ENCODE data around the gene TTC9C.

DNA sequence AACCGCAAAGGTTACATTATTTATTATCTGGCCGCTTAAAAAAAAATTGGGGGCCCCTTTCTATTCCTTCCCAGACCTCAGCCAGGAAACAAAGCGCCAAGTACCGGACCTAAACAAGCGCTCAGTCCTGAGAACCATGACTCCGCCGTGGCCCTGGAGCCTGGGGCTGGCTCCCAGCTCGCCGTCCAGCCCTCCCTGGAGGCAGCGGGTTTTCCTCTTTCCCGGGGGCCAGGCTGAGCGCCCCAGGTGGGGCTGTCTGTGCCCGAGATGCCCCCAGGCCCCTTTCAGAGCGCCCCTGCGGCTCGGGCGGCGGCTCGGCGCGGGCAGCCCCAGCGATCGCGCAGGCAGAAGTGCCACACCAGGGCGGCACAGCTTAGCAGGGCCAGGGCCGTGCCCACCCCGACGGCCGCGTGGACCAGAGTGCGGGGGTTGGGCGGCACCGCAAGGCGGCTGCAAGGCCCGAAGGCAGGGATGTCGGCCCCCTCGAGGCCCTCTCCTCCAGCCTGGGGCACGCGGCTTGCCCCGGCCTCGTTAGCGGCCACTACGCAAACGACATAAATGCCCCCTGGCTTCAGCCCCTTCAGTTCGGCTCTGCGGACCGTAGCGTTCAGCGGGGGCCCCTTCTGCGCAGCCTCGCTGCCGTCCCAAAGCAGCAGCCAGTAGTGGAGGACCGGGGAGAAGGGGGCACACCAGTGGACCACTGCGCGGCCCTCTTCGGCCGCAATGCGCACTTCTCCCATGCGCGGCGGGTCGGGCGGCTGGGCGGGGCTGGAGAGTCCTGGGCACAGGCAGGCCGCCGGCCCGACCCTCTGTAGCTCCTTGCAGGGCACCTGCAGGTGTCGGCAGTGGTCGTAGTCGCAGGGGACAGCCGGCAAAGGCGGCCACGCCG lies 40.5 kb upstream of the TTC9C start:
- TF ChIP-seq EZH2 (IDR thresholded peaks at IDR 0.05; ENCODE audit: low read depth): no peak
- TF ChIP-seq, protein P1, sequence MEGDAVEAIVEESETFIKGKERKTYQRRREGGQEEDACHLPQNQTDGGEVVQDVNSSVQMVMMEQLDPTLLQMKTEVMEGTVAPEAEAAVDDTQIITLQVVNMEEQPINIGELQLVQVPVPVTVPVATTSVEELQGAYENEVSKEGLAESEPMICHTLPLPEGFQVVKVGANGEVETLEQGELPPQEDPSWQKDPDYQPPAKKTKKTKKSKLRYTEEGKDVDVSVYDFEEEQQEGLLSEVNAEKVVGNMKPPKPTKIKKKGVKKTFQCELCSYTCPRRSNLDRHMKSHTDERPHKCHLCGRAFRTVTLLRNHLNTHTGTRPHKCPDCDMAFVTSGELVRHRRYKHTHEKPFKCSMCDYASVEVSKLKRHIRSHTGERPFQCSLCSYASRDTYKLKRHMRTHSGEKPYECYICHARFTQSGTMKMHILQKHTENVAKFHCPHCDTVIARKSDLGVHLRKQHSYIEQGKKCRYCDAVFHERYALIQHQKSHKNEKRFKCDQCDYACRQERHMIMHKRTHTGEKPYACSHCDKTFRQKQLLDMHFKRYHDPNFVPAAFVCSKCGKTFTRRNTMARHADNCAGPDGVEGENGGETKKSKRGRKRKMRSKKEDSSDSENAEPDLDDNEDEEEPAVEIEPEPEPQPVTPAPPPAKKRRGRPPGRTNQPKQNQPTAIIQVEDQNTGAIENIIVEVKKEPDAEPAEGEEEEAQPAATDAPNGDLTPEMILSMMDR (conservative IDR thresholded peaks at IDR 0.05): no peak

All from PC-9 (cell line).